Breast epithelium (tissue), 3 donors: Measurements from ENCODE around the gene MAP2K3.
"Not testable (repeated sequence)": the region's sequence is repeated elsewhere in the genome, so short reads cannot be mapped to it uniquely, and the experiment has no call there.

ENCODE experiments used
- POLR2A ChIP-seq: fragments of 450-650 bp; IDR thresholded peaks from one replicate; pipeline ENCODE4 v1.6.1; 2016; ENCODE audit warnings: antibody characterized with exemption, mild to moderate bottlenecking, moderate library complexity
- POLR2AphosphoS5 ChIP-seq, 3 donors: sonication (generic); formaldehyde crosslinking; IDR thresholded peaks; one replicate each; pipeline ENCODE4 v1.6.1; 2017; ENCODE audit warnings: antibody characterized with exemption in 3 of 3
- TF ChIP-seq, protein P1 (sequence below), 3 donors: fragments of 450-650 bp; IDR thresholded peaks; one replicate each; pipeline ENCODE4 v1.5.1; 2016 to 2017; ENCODE audit warnings: antibody characterized with exemption in 3 of 3, mild to moderate bottlenecking in 3 of 3, moderate library complexity in 3 of 3

DNA sequence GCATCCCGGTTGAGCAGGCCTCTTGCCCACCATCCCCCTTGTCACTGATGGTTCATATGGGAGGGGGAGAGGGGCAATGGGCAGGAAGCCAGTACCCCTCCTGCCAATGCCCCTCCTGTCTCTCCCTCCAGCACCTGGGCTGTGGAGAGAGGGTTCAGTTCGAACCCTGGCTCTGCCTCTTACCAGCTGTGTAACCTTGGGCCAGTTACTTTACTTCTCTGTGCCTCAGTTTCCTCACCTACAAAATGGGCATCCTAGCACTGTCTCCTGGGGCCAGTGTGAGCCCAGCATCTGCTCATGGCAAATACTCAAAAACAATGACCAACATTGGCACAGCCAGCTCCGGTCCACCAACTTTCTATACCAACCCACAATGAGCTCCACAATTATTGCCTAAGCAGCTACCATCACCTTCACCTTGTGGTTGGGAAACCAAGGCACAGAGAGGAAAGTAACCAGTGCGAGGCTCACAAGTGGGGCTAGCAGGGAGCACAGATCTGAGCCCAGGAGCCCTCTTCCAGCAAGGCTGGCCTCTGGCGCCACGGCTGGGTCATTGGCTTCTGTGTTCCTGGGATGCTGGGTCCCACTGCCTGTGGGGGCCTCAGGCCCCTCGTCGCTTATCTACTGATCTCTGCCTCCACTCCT is 53.6 kb downstream of the MAP2K3 start:
- TF ChIP-seq, protein P1, sequence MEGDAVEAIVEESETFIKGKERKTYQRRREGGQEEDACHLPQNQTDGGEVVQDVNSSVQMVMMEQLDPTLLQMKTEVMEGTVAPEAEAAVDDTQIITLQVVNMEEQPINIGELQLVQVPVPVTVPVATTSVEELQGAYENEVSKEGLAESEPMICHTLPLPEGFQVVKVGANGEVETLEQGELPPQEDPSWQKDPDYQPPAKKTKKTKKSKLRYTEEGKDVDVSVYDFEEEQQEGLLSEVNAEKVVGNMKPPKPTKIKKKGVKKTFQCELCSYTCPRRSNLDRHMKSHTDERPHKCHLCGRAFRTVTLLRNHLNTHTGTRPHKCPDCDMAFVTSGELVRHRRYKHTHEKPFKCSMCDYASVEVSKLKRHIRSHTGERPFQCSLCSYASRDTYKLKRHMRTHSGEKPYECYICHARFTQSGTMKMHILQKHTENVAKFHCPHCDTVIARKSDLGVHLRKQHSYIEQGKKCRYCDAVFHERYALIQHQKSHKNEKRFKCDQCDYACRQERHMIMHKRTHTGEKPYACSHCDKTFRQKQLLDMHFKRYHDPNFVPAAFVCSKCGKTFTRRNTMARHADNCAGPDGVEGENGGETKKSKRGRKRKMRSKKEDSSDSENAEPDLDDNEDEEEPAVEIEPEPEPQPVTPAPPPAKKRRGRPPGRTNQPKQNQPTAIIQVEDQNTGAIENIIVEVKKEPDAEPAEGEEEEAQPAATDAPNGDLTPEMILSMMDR (IDR thresholded peaks at IDR 0.05), result not testable (repeated sequence)
- TF ChIP-seq POLR2A; POLR2AphosphoS5 (IDR thresholded peaks at IDR 0.05): not testable (repeated sequence)
